Mesothelial cell of epicardium (in vitro differentiated cells): ENCODE measurements around the gene TMEM144. TPM values are rescaled to one million over a fixed set of nuclear protein-coding genes. Genes with fewer than 3 reads are reported as not detected.

Experiments
- DNase-seq, 2 experiments: peaks; one replicate each; pipeline ENCODE4 v3.0.0; 2021; ENCODE audit warnings: low spot score in 2 of 2; ENCODE audit not compliant: unreplicated experiment in 2 of 2
- H3K27ac Mint-ChIP-seq: 2 replicates; pipeline ENCODE4 v1.8.0; 2021; ENCODE audit warnings: mixed read lengths
- H3K27me3 Mint-ChIP-seq: 2 replicates; pipeline ENCODE4 v1.8.0; 2021; ENCODE audit warnings: low read depth, mixed read lengths
- H3K36me3 Mint-ChIP-seq: 2 replicates; pipeline ENCODE4 v1.8.0; 2021; ENCODE audit warnings: mixed read lengths
- H3K4me1 Mint-ChIP-seq: 2 replicates; pipeline ENCODE4 v1.8.0; 2021; ENCODE audit warnings: mixed read lengths
- H3K4me3 Mint-ChIP-seq: 2 replicates; pipeline ENCODE4 v1.8.0; 2021; ENCODE audit warnings: mild to moderate bottlenecking, moderate library complexity, mixed read lengths
- H3K9me3 Mint-ChIP-seq: 2 replicates; pipeline ENCODE4 v1.8.0; 2021; ENCODE audit warnings: mixed read lengths
- total RNA-seq: library from RNA; stranded (reverse); gene quantifications from 3 replicates; pipeline ENCODE4 v1.2.1, GENCODE V29; 2021
- TF ChIP-seq, protein P1 (sequence below): fragments of 200-600 bp; sonication (generic); IDR thresholded peaks from one replicate; pipeline ENCODE4 v1.5.0; 2021; ENCODE audit warnings: antibody characterized with exemption; ENCODE audit not compliant: unreplicated experiment

The TMEM144 gene
- total RNA-seq, 1 donor from 2014 or later: 5.7 TPM

DNA sequence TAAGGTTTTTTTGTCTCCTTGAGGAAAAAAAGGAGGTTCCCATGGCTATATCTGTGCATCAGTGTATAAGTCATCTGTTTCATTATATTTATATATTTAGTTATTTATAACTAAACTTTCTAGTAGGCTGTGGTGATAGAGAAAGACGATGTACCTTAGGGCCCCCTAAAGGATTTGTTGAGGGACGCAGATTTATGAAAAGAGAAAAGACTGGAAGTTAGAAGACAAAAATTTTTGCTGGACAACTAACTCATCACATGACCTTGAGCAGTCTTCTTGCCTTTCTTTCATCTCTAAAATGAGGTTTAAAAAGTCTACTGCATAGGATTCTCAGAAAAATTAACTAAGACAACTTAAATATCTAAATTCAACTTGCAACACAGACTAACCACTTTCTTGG, 43.6 kb upstream of the TMEM144 start:
- H3K27me3 Mint-ChIP-seq: no peaks in the 10 kb centered on the region
- no peaks in the 10 kb centered on the region for H3K9me3 Mint-ChIP-seq
- peaks cover 53% of the 10 kb centered on the region for H3K4me1 Mint-ChIP-seq
- H3K27ac Mint-ChIP-seq: no peak overlapping the region
- no peaks in the 10 kb centered on the region for H3K36me3 Mint-ChIP-seq
- TF ChIP-seq, protein P1, sequence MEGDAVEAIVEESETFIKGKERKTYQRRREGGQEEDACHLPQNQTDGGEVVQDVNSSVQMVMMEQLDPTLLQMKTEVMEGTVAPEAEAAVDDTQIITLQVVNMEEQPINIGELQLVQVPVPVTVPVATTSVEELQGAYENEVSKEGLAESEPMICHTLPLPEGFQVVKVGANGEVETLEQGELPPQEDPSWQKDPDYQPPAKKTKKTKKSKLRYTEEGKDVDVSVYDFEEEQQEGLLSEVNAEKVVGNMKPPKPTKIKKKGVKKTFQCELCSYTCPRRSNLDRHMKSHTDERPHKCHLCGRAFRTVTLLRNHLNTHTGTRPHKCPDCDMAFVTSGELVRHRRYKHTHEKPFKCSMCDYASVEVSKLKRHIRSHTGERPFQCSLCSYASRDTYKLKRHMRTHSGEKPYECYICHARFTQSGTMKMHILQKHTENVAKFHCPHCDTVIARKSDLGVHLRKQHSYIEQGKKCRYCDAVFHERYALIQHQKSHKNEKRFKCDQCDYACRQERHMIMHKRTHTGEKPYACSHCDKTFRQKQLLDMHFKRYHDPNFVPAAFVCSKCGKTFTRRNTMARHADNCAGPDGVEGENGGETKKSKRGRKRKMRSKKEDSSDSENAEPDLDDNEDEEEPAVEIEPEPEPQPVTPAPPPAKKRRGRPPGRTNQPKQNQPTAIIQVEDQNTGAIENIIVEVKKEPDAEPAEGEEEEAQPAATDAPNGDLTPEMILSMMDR: no peak
- no peak for DNase-seq
- peak overlapping the region; percentile 16 for H3K4me3 Mint-ChIP-seq

DNA sequence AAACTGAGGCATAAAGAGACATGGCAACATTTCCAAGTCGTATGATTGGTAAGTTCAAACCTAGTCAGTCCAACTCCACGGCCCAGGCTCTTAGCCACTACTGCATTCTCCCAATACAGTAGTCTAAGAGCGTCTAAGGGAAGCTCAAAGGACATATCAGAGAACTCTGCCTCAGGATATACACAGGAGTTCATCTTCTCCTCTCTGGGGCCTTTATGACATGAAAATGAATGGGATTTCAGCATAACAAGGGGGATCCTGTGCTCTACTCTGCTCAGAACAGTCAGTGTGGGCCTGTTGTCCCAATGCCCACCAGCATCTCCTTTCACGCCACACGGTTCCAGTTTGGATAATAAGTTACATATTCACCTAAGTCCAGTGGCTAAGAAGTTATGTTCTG, 41.7 kb upstream of the TMEM144 start:
- no peaks in the 10 kb centered on the region for H3K36me3 Mint-ChIP-seq
- peak overlapping the region; percentile 46 for H3K4me3 Mint-ChIP-seq
- no peak for DNase-seq
- no peaks in the 10 kb centered on the region for H3K9me3 Mint-ChIP-seq
- TF ChIP-seq, protein P1: no peak
- H3K27ac Mint-ChIP-seq: no peak overlapping the region
- no peaks in the 10 kb centered on the region for H3K27me3 Mint-ChIP-seq
- peaks cover 59% of the 10 kb centered on the region for H3K4me1 Mint-ChIP-seq

DNA sequence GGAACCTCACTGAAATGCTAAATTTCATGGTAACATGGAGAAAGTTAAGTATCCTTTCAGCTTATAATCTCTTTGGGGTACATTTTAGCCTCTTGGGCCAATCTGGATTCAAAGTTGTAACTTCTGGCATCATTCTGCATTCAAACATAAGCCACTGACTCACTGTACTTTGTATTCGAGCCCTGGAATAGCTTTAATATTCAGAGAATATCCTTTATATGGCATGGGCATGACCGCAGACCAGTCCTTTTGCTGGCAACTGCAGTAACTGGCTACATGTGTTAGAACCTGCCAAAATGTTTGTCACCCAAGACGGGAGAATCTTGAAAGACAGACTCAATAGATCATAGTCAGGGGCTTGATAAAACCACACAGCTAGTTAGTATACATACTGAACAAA, 40.8 kb upstream of the TMEM144 start:
- TF ChIP-seq, protein P1: no peak
- Mint-ChIP-seq H3K9me3 (no peaks in the 10 kb centered on the region), H3K27ac (no peak overlapping the region), H3K4me3 (peak overlapping the region; percentile 89), H3K4me1 (peaks cover 61% of the 10 kb centered on the region), H3K36me3 (no peaks in the 10 kb centered on the region), H3K27me3 (no peaks in the 10 kb centered on the region)
- no peak for DNase-seq

DNA sequence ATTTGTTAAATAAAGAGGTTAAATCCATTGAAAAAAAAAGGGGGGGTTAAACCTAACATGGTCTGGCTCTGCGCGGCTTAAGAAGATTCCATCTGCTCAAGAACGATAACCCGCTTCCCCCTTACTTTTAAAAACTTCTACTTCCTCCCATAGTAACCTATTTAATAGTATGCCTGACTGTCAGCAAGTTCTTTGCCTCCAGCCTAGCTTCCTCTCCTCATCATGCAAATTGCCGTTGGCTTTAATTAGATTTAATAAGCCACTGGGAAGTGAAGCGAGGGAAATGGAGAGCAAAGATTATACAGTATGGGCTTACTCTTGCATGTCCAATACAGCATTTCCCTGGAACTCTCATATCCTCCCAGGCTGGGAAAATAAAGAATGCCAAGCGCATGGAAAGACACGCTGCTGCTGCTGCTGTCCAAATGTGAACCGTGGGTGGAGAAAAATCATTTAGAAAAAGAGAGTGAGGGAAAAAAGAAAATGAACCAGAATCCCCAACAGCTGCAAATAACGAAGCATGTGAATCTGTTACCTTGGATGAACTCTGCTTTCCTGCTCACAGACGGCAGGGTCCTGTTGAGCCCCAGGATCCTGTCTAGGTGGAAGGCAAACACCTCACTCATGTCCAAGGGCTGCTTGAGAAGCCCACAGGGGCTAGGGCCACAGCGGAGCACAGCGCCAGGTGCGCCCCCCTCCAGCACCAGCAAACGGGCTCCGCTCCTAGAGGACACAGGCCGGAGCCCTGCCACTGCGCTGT, 40.2 kb upstream of the TMEM144 start:
- peak overlapping the region; percentile 89 for H3K4me3 Mint-ChIP-seq
- no peak for DNase-seq
- H3K36me3 Mint-ChIP-seq: no peaks in the 10 kb centered on the region
- H3K9me3 Mint-ChIP-seq: no peaks in the 10 kb centered on the region
- TF ChIP-seq, protein P1: no peak
- peak overlapping the region; percentile 79 for H3K27ac Mint-ChIP-seq
- peaks cover 55% of the 10 kb centered on the region for H3K4me1 Mint-ChIP-seq
- H3K27me3 Mint-ChIP-seq: no peaks in the 10 kb centered on the region

DNA sequence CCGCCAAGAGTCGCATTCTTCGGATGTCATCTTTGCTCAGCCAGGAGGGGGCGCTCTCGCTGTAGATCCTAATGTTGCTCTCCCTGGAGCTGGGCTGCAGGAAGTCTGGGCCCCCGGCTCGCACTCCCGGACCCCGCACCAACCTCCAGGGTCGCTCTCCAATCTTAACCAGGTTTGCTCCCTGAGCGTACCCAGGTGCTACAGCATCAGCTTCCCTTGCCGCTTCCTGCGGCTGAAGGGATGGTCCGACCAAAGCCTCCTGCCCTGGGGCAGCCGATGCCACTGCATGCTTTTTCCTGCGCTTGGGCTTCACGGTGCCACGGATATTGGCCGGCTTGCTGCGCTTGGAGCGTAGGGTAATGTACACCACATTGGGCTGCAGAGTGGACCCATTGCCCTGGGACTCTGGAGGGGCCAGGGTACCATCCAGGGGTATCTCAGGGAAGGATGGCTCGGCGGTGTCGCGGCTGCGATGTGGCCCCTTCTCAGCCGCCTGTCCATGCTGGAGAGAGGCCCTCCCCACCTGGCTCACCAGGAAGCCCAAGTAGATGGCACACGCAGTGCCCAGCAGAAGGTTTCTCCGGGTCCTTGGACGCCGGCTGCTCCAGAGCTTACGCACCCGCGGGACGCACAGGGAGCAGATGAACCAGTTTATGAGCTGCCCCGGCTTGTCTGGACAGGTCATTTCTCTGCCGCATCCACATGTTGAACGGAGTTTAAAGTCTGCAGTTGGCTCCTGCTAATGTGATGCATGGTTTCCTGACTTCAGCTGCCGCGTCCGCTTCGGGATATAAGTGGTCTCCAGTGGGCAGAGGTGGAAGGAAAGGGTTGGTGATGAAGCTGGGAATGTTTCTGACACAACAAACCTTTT, 39.4 kb upstream of the TMEM144 start:
- Mint-ChIP-seq H3K36me3 (no peaks in the 10 kb centered on the region), H3K9me3 (no peaks in the 10 kb centered on the region), H3K4me1 (peaks cover 54% of the 10 kb centered on the region), H3K4me3 (peak overlapping the region; percentile 89), H3K27ac (peak overlapping the region; percentile 78), H3K27me3 (no peaks in the 10 kb centered on the region)
- no peak for DNase-seq
- TF ChIP-seq, protein P1: peak; percentile 71
